Germinal center (tissue), 1 donor: ENCODE measurements around the gene IFNGR1.
A peak's percentile ranks its signal among the peaks of the same experiment; 100 is the strongest.
"Not testable (repeated sequence)": the region's sequence is repeated elsewhere in the genome, so short reads cannot be mapped to it uniquely, and the experiment has no call there.

Experiments
- DNase-seq: peaks from one replicate; pipeline ENCODE4 v3.0.0; 2012; ENCODE audit warnings: mixed read lengths, low spot score

Gene IFNGR1

GRCh38 chr6:137218917-137219663 is at the start of gene IFNGR1:
Gene IFNGR1, minus strand, starts transcription at chr6:137219385. Its CDS starts 58 bp downstream, at chr6:137219327.
- peak; percentile 91 for DNase-seq

- no peak for DNase-seq
These were observed 49.7 kb upstream of the IFNGR1 start for GRCh38 chr6:137268911-137269310.

GRCh38 chr6:137266309-137266586 is 47.1 kb upstream of the IFNGR1 start:
- DNase-seq: no peak

- no peak for DNase-seq
These were observed 46.5 kb upstream of the IFNGR1 start for GRCh38 chr6:137265561-137266308.

- no peak for DNase-seq
These were observed 45.3 kb upstream of the IFNGR1 start for GRCh38 chr6:137264311-137265075.

- DNase-seq: peak; percentile 30
These were observed 42.6 kb upstream of the IFNGR1 start for GRCh38 chr6:137261761-137262160.

GRCh38 chr6:137261361-137261760 is 42.2 kb upstream of the IFNGR1 start:
- no peak for DNase-seq

- no peak for DNase-seq
These were observed 41.0 kb upstream of the IFNGR1 start for GRCh38 chr6:137260217-137260616.

GRCh38 chr6:137259349-137259748 is 40.2 kb upstream of the IFNGR1 start:
- DNase-seq: no peak

- DNase-seq: no peak
These were observed 39.0 kb upstream of the IFNGR1 start for GRCh38 chr6:137258170-137258569.

GRCh38 chr6:137256350-137257103 is 37.3 kb upstream of the IFNGR1 start:
- no peak for DNase-seq

- DNase-seq: no peak
These were observed 35.8 kb upstream of the IFNGR1 start for GRCh38 chr6:137254966-137255365.

GRCh38 chr6:137254430-137254829 is 35.2 kb upstream of the IFNGR1 start:
- not testable (repeated sequence) for DNase-seq

GRCh38 chr6:137248702-137249101 is 29.5 kb upstream of the IFNGR1 start:
- DNase-seq: peak; percentile 26

- DNase-seq: no peak
These were observed 28.5 kb upstream of the IFNGR1 start for GRCh38 chr6:137247724-137248123.

GRCh38 chr6:137246791-137247202 is 27.6 kb upstream of the IFNGR1 start:
- DNase-seq: no peak

GRCh38 chr6:137246164-137246563 is 27.0 kb upstream of the IFNGR1 start:
- no peak for DNase-seq

- DNase-seq: no peak
These were observed 22.4 kb upstream of the IFNGR1 start for GRCh38 chr6:137241481-137242038.

GRCh38 chr6:137240168-137240567 is 21.0 kb upstream of the IFNGR1 start:
- no peak for DNase-seq

- DNase-seq: no peak
These were observed 18.4 kb upstream of the IFNGR1 start for GRCh38 chr6:137237413-137238170.
